Trophoblast cell (in vitro differentiated cells and primary cell): ENCODE results near the gene EMILIN3.
A peak's percentile ranks its signal among the peaks of the same experiment; 100 is the strongest.

Experiments used
- DNase-seq, 2 donors: peaks; one replicate each; pipeline ENCODE4 v3.0.0-alpha.2; 2016
- H2AFZ ChIP-seq: 2 replicates; pipeline ENCODE4 v1.6.1; 2013; ENCODE audit warnings: low read length, moderate library complexity, mild to moderate bottlenecking; ENCODE audit not compliant: insufficient read depth, poor library complexity
- H2AK5ac ChIP-seq: 2 replicates; pipeline ENCODE4 v1.6.1; 2013; ENCODE audit warnings: mild to moderate bottlenecking, low read length
- H2BK120ac ChIP-seq: 2 replicates; pipeline ENCODE4 v1.6.1; 2013; ENCODE audit warnings: low read length, mild to moderate bottlenecking, moderate library complexity; ENCODE audit not compliant: insufficient read depth, poor library complexity
- H2BK12ac ChIP-seq: 2 replicates; pipeline ENCODE4 v1.6.1; 2013; ENCODE audit warnings: mild to moderate bottlenecking, low read length, moderate library complexity
- H2BK5ac ChIP-seq: 2 replicates; pipeline ENCODE4 v1.6.1; 2013; ENCODE audit warnings: low read length, low read depth, moderate library complexity, mild to moderate bottlenecking; ENCODE audit not compliant: poor library complexity
- H3K14ac ChIP-seq: 2 replicates; pipeline ENCODE4 v1.6.1; 2013; ENCODE audit warnings: mild to moderate bottlenecking, low read length
- H3K18ac ChIP-seq: 2 replicates; pipeline ENCODE4 v1.6.1; 2013; ENCODE audit warnings: mild to moderate bottlenecking, low read length
- H3K23ac ChIP-seq: 2 replicates; pipeline ENCODE4 v1.6.1; 2013; ENCODE audit warnings: low read length
- H3K27ac ChIP-seq: 2 replicates; pipeline ENCODE4 v1.5.1; 2013; ENCODE audit warnings: low read depth, mild to moderate bottlenecking, inconsistent platforms, low read length, moderate library complexity
- H3K27me3 ChIP-seq: 2 replicates; pipeline ENCODE4 v1.6.1; 2013; ENCODE audit warnings: inconsistent platforms, mild to moderate bottlenecking, low read length, moderate library complexity; ENCODE audit not compliant: insufficient read depth
- H3K36me3 ChIP-seq, 2 experiments: 1 replicate in 1 of 2; 2 replicates in 1 of 2; pipeline ENCODE4 v1.6.1; 2013; ENCODE audit warnings: low read length in 2 of 2, mild to moderate bottlenecking in 2 of 2, moderate library complexity in 1 of 2; ENCODE audit not compliant: insufficient read depth in 2 of 2, control insufficient read depth in 1 of 2
- H3K4ac ChIP-seq: 2 replicates; pipeline ENCODE4 v1.6.1; 2013; ENCODE audit warnings: low read depth, mild to moderate bottlenecking, low read length, moderate library complexity
- H3K4me1 ChIP-seq, 2 experiments: 1 replicate in 1 of 2; 2 replicates in 1 of 2; pipeline ENCODE4 v1.6.1; 2013; ENCODE audit warnings: low read length in 2 of 2, mild to moderate bottlenecking in 2 of 2, moderate library complexity in 1 of 2; ENCODE audit not compliant: insufficient read depth in 2 of 2, control insufficient read depth in 1 of 2
- H3K4me2 ChIP-seq: 2 replicates; pipeline ENCODE4 v1.6.1; 2013; ENCODE audit warnings: inconsistent platforms, mild to moderate bottlenecking, low read length, moderate library complexity
- H3K4me3 ChIP-seq: 2 replicates; pipeline ENCODE4 v1.5.1; 2013; ENCODE audit warnings: mild to moderate bottlenecking, low read depth, low read length, inconsistent platforms
- H3K79me1 ChIP-seq: one replicate; pipeline ENCODE4 v1.6.1; 2013; ENCODE audit warnings: low read length
- H3K79me2 ChIP-seq: 2 replicates; pipeline ENCODE4 v1.6.1; 2013; ENCODE audit warnings: low read length, mild to moderate bottlenecking; ENCODE audit not compliant: control insufficient read depth, insufficient read depth, poor library complexity
- H3K9ac ChIP-seq: 2 replicates; pipeline ENCODE4 v1.6.1; 2013; ENCODE audit warnings: mild to moderate bottlenecking, low read length
- H3K9me3 ChIP-seq: 2 replicates; pipeline ENCODE4 v1.6.1; 2013; ENCODE audit warnings: low read depth, mild to moderate bottlenecking, control low read depth, inconsistent platforms, low read length; ENCODE audit not compliant: insufficient read depth
- H4K12ac ChIP-seq: 2 replicates; pipeline ENCODE4 v1.6.1; 2013; ENCODE audit warnings: low read depth, mild to moderate bottlenecking, low read length, moderate library complexity
- H4K8ac ChIP-seq: 2 replicates; pipeline ENCODE4 v1.6.1; 2013; ENCODE audit warnings: low read depth, mild to moderate bottlenecking, low read length, moderate library complexity
- H4K91ac ChIP-seq: one replicate; pipeline ENCODE4 v1.6.1; 2013; ENCODE audit warnings: low read depth, mild to moderate bottlenecking, low read length, moderate library complexity
- WGBS: extraction: QIAGEN DNeasy Blood & Tissue Kit; methylation state at CpG from one replicate; pipeline ENCODE4 v1.1.7; 2013; ENCODE audit warnings: missing lambda C conversion rate; ENCODE audit not compliant: insufficient read length, insufficient coverage; ENCODE audit errors: extremely low coverage; 5-methylcytosine and 5-hydroxymethylcytosine counted together

The EMILIN3 gene

GRCh38 chr20:41331731-41332130 is 34.9 kb downstream of the EMILIN3 start:
- no peak overlapping the region for H3K4me3 ChIP-seq
- WGBS = no CpG with 5 or more reads among the region's 4 CpGs

GRCh38 chr20:41330941-41331340 is 35.7 kb downstream of the EMILIN3 start:
- no CpG with 5 or more reads among the region's 1 CpG for WGBS

More at GRCh38 chr20:41331731-41332130, 34.9 kb downstream of the EMILIN3 start:
- no peaks in the 10 kb centered on the region for H3K27me3 ChIP-seq
- no peak overlapping the region for H2AK5ac ChIP-seq
- peak; percentile 36 to 52 for DNase-seq
- no peak overlapping the region for H3K9ac ChIP-seq
- no peak overlapping the region for H3K23ac ChIP-seq
- H3K9me3 ChIP-seq = no peaks in the 10 kb centered on the region
- H3K79me1 ChIP-seq = peaks cover 5% of the 10 kb centered on the region
- no peak overlapping the region for H3K27ac ChIP-seq
- no peak overlapping the region for H2AFZ ChIP-seq
- no peak overlapping the region for H4K8ac ChIP-seq
- H4K91ac ChIP-seq = no peak overlapping the region
- H2BK120ac ChIP-seq = no peak overlapping the region
- H3K4ac ChIP-seq = no peak overlapping the region
- no peak overlapping the region for H4K12ac ChIP-seq
- H3K4me2 ChIP-seq = no peak overlapping the region
- H3K18ac ChIP-seq = no peak overlapping the region
- H2BK5ac ChIP-seq = no peak overlapping the region
- no peaks in the 10 kb centered on the region for H3K79me2 ChIP-seq
- peaks cover 8 to 14% of the 10 kb centered on the region in 2 experiments for H3K4me1 ChIP-seq
- no peak overlapping the region for H2BK12ac ChIP-seq
- H3K36me3 ChIP-seq = no peaks in the 10 kb centered on the region
- H3K14ac ChIP-seq = no peak overlapping the region

GRCh38 chr20:41330343-41330720 is 36.3 kb downstream of the EMILIN3 start:
- DNase-seq = peak; percentile 78 to 87
- H2AK5ac ChIP-seq = no peak overlapping the region
- no peak overlapping the region for H3K4ac ChIP-seq
- no peak overlapping the region for H3K23ac ChIP-seq
- H3K79me1 ChIP-seq = peaks cover 5% of the 10 kb centered on the region
- no peak overlapping the region for H4K8ac ChIP-seq
- no peaks in the 10 kb centered on the region for H3K9me3 ChIP-seq
- no peak overlapping the region for H3K9ac ChIP-seq
- H3K79me2 ChIP-seq = no peaks in the 10 kb centered on the region
- H4K91ac ChIP-seq = peak overlapping the region; percentile 46
- H2AFZ ChIP-seq = peak overlapping the region; percentile 17
- H3K27me3 ChIP-seq = no peaks in the 10 kb centered on the region
- H3K4me2 ChIP-seq = no peak overlapping the region
- peaks cover 8 to 14% of the 10 kb centered on the region in 2 experiments for H3K4me1 ChIP-seq
- H3K4me3 ChIP-seq = no peak overlapping the region
- H3K27ac ChIP-seq = peak overlapping the region; percentile 69
- H2BK5ac ChIP-seq = no peak overlapping the region
- H4K12ac ChIP-seq = no peak overlapping the region
- no peak overlapping the region for H2BK12ac ChIP-seq
- H3K14ac ChIP-seq = no peak overlapping the region
- H3K18ac ChIP-seq = no peak overlapping the region
- H2BK120ac ChIP-seq = no peak overlapping the region
- no peaks in the 10 kb centered on the region for H3K36me3 ChIP-seq
- no CpG with 5 or more reads among the region's 5 CpGs for WGBS

More at GRCh38 chr20:41330941-41331340, 35.7 kb downstream of the EMILIN3 start:
- no peaks in the 10 kb centered on the region for H3K79me2 ChIP-seq
- no peak overlapping the region for H3K9ac ChIP-seq
- no peak overlapping the region for H3K4me3 ChIP-seq
- no peak overlapping the region for H3K23ac ChIP-seq
- H2BK12ac ChIP-seq = no peak overlapping the region
- H3K27ac ChIP-seq = no peak overlapping the region
- no peak overlapping the region for H3K18ac ChIP-seq
- peak overlapping the region; percentile 19 for H4K91ac ChIP-seq
- H3K14ac ChIP-seq = no peak overlapping the region
- no peaks in the 10 kb centered on the region for H3K36me3 ChIP-seq
- H2AFZ ChIP-seq = no peak overlapping the region
- H3K4me2 ChIP-seq = no peak overlapping the region
- H3K79me1 ChIP-seq = peaks cover 5% of the 10 kb centered on the region
- DNase-seq = no peak
- no peak overlapping the region for H3K4ac ChIP-seq
- no peaks in the 10 kb centered on the region for H3K9me3 ChIP-seq
- H2AK5ac ChIP-seq = no peak overlapping the region
- peaks cover 8 to 14% of the 10 kb centered on the region in 2 experiments for H3K4me1 ChIP-seq
- H2BK120ac ChIP-seq = peak overlapping the region; percentile 46
- no peak overlapping the region for H4K12ac ChIP-seq
- H3K27me3 ChIP-seq = no peaks in the 10 kb centered on the region
- peak overlapping the region; percentile 3 for H2BK5ac ChIP-seq
- no peak overlapping the region for H4K8ac ChIP-seq

- H3K79me1 ChIP-seq = peaks cover 5% of the 10 kb centered on the region
- no CpG with 5 or more reads among the region's 14 CpGs for WGBS
- peak overlapping the region; percentile 15 for H3K4me2 ChIP-seq
Observed at GRCh38 chr20:41329435-41330342, 36.9 kb downstream of the EMILIN3 start.

More at GRCh38 chr20:41329435-41330342, 36.9 kb downstream of the EMILIN3 start:
- H3K27ac ChIP-seq = peak overlapping the region; percentile 69
- no peak overlapping the region for H3K9ac ChIP-seq
- no peak overlapping the region for H2BK120ac ChIP-seq
- no peak overlapping the region for H4K8ac ChIP-seq
- H3K36me3 ChIP-seq = no peaks in the 10 kb centered on the region
- no peaks in the 10 kb centered on the region for H3K79me2 ChIP-seq
- no peaks in the 10 kb centered on the region for H3K27me3 ChIP-seq
- peak overlapping the region; percentile 11 for H2BK5ac ChIP-seq
- H4K12ac ChIP-seq = no peak overlapping the region
- H3K23ac ChIP-seq = no peak overlapping the region
- H3K4ac ChIP-seq = no peak overlapping the region
- H3K18ac ChIP-seq = no peak overlapping the region
- H2AK5ac ChIP-seq = peak overlapping the region; percentile 76
- peak overlapping the region; percentile 30 for H2AFZ ChIP-seq
- peak overlapping the region; percentile 46 for H4K91ac ChIP-seq
- H3K9me3 ChIP-seq = no peaks in the 10 kb centered on the region
- peak overlapping the region; percentile 73 for H2BK12ac ChIP-seq
- H3K14ac ChIP-seq = peak overlapping the region; percentile 59
- H3K4me3 ChIP-seq = no peak overlapping the region
- peaks cover 8 to 14% of the 10 kb centered on the region in 2 experiments for H3K4me1 ChIP-seq
- DNase-seq = peak; percentile 91 to 96
